K562 (cell line): ENCODE measurements around the gene RBM18. TPM values are rescaled to one million over a fixed set of nuclear protein-coding genes. Genes with fewer than 3 reads are reported as not detected.
A peak's percentile ranks its signal among the peaks of the same experiment; 100 is the strongest.

Experiments used
- EGR1 ChIP-seq: fragments of 450-650 bp; conservative IDR thresholded peaks from 2 replicates; pipeline ENCODE4 v1.6.1; 2017; ENCODE audit warnings: mild to moderate bottlenecking
- ETV5 ChIP-seq: sonication (generic); formaldehyde crosslinking; IDR thresholded peaks from 2 replicates; pipeline ENCODE4 v1.4.0; 2020; ENCODE audit warnings: low read depth, mild to moderate bottlenecking, missing genetic modification reagents
- JUN ChIP-seq, 2 experiments: sonication (generic) in 1 of 2; formaldehyde crosslinking in 1 of 2; IDR thresholded peaks; 2 replicates each; pipeline versions ENCODE4 v1.6.1 to v1.8.0; 2012 to 2022; ENCODE audit warnings: borderline replicate concordance in 2 of 2, mild to moderate bottlenecking in 2 of 2, improper control_type of control experiment in 1 of 2, low read depth in 1 of 2, low read length in 1 of 2, missing genetic modification reagents in 1 of 2
- NCOA6 ChIP-seq: fragments of 450-650 bp; IDR thresholded peaks from 2 replicates; pipeline ENCODE4 v1.6.1; 2017; ENCODE audit warnings: mild to moderate bottlenecking
- NFIX ChIP-seq: fragments of 250-450 bp; sonication (Bioruptor Pico); IDR thresholded peaks from 2 replicates; pipeline ENCODE4 v1.4.0; 2020; ENCODE audit warnings: low read depth, mild to moderate bottlenecking, moderate library complexity
- POLR3A ChIP-seq: IDR thresholded peaks from 2 replicates; pipeline ENCODE4 v1.6.1; 2011; ENCODE audit warnings: borderline replicate concordance, mild to moderate bottlenecking, moderate library complexity; ENCODE audit not compliant: insufficient read length, insufficient read depth; ENCODE audit errors: extremely low read depth
- RERE ChIP-seq: sonication (generic); formaldehyde crosslinking; IDR thresholded peaks from 2 replicates; pipeline ENCODE4 v1.8.0; 2023; ENCODE audit warnings: missing genetic modification reagents, mild to moderate bottlenecking, borderline replicate concordance
- SIX5 ChIP-seq, 2 experiments: IDR thresholded peaks; 2 replicates each; pipeline ENCODE4 v1.6.1; 2011; ENCODE audit warnings: low read length in 2 of 2, borderline replicate concordance in 1 of 2, low read depth in 1 of 2, mild to moderate bottlenecking in 1 of 2, moderate library complexity in 1 of 2; ENCODE audit not compliant: insufficient read depth in 1 of 2
- UBTF ChIP-seq, 2 experiments: IDR thresholded peaks; 2 replicates each; pipeline ENCODE4 v1.6.1; 2012; ENCODE audit warnings: improper control_type of control experiment in 2 of 2, low read depth in 2 of 2, low read length in 2 of 2, borderline replicate concordance in 1 of 2
- ZNF24 ChIP-seq: fragments of 450-650 bp; IDR thresholded peaks from 2 replicates; pipeline ENCODE4 v1.6.1; 2016
- ZNF253 ChIP-seq: fragments of 250-450 bp; sonication (Bioruptor Pico); conservative IDR thresholded peaks from 2 replicates; pipeline ENCODE4 v1.6.1; 2021; ENCODE audit warnings: mild to moderate bottlenecking
- ZNF263 ChIP-seq: sonication (generic); formaldehyde crosslinking; IDR thresholded peaks from 2 replicates; pipeline ENCODE4 v1.8.0; 2022; ENCODE audit warnings: mild to moderate bottlenecking, missing genetic modification reagents, borderline replicate concordance
- polyA plus RNA-seq, 8 experiments: library from polyadenylated mRNA; depleted of rRNA in 4 of 8; stranded (reverse) in 5 of 8; unstranded in 3 of 8; fragments of >200 nt; fragmentation: Nextera tagmentation in 2 of 8; fragmentation: Illumina TruSeq in 1 of 8; extraction: Ambion mirVana in 2 of 8; extraction: Trizol in 1 of 8; gene quantifications; 2 replicates each; pipeline versions ENCODE4 v1.2.1 to v1.2.3, GENCODE V29; 2011 to 2014; ENCODE audit warnings: inconsistent platforms in 1 of 8, missing spikeins in 1 of 8
- total RNA-seq, 7 experiments: library from RNA; depleted of rRNA in 6 of 7; stranded (reverse); fragments of >200 nt in 6 of 7; fragmentation: Illumina TruSeq in 2 of 7; extraction: Trizol in 2 of 7; gene quantifications; 2 replicates each; pipeline versions ENCODE4 v1.2.1 to v1.2.3, GENCODE V29; 2011 to 2021; ENCODE audit warnings: low replicate concordance in 1 of 7
- TF ChIP-seq, protein P1 (sequence below): fragments of 250-450 bp; sonication (Bioruptor Pico); IDR thresholded peaks from 2 replicates; pipeline ENCODE4 v1.6.1; 2021; ENCODE audit warnings: mild to moderate bottlenecking
- TF ChIP-seq, protein P2 (sequence below), 2 experiments: fragments of 450-650 bp in 1 of 2; sonication (generic) in 1 of 2; formaldehyde crosslinking in 1 of 2; IDR thresholded peaks in 1 of 2; conservative IDR thresholded peaks in 1 of 2; 2 replicates each; pipeline versions ENCODE4 v1.6.1 to v1.8.1; 2016 to 2023; ENCODE audit warnings: mild to moderate bottlenecking in 2 of 2, moderate library complexity in 2 of 2, inconsistent platforms in 1 of 2, missing genetic modification reagents in 1 of 2

RBM18 gene
- total and polyA plus RNA-seq, 9 of the 15 experiments (the other 6 are each of a cell fraction or from before 2014, with no cell fraction given) = 7.9 to 86.3 (median 34.0) TPM

DNA sequence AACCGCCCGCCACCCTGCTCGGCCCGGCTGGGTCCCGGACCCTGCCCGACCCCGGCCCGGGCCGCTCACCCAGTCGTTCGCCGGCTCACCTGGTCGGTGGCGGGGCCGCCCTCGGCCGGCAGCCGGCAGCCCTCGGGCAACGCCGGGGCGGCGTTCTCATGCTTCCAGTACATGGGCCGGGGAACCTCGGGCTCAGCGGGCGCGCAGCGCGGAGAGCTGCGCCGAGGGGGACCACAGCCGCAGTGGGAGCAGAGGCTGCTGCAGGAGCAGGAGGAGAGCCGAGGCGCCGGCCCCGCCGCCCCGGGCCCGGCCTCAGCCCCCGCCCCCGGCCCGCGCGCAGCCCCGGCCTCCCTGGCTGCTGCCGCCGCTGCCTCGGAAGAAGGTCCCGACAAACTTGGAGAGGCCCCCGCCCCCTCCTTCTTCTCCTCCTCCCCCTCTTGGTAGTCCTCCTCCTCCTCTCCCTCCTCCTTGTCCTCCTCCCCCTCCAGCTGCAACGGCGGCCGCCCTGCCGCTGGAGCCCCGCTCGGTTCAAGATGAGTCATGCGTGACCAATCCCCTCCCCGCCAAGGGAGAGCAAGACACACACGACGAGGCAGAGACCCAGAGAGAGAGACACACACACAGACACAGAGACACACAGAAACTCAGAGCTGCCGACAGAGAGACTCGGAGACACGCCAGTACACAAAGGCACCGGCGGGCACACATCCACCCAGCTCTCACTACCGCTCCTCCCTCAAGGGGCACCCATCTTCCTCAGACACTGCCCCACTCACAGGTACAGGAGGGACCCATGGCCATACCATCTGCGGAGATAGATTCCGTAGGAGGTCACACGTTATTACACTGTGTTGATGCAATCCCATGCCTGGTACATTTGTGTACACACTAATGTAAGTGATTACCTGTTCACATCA, 35.8 kb downstream of the RBM18 start, which contains the start of gene LHX6 (continued):
- TF ChIP-seq UBTF (IDR thresholded peaks at IDR 0.05; ENCODE audit: borderline replicate concordance in 1 of 2, low read depth in 2 of 2, low read length in 2 of 2) = 0 out of 4 replicates have a peak, but pooled peaks of 1 of the 2 experiments have one; percentile 37
- 0 out of 2 replicates have a peak, but pooled peaks have one; percentile 37 for TF ChIP-seq NCOA6
- peak; percentile 98 for TF ChIP-seq ZNF263 (CRISPR knock-in tag)
- TF ChIP-seq NFIX (CRISPR knock-in tag) = no peak
- no peak for TF ChIP-seq SIX5 (IDR thresholded peaks at IDR 0.05; ENCODE audit: borderline replicate concordance in 1 of 2, insufficient read depth in 1 of 2, low read depth in 1 of 2, low read length in 2 of 2)
- TF ChIP-seq, protein P1, sequence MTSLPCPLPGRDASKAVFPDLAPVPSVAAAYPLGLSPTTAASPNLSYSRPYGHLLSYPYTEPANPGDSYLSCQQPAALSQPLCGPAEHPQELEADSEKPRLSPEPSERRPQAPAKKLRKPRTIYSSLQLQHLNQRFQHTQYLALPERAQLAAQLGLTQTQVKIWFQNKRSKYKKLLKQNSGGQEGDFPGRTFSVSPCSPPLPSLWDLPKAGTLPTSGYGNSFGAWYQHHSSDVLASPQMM (CRISPR knock-in tag) = no peak
- TF ChIP-seq, protein P2, sequence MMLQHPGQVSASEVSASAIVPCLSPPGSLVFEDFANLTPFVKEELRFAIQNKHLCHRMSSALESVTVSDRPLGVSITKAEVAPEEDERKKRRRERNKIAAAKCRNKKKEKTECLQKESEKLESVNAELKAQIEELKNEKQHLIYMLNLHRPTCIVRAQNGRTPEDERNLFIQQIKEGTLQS (IDR thresholded peaks at IDR 0.05) = peak; percentile 80
- TF ChIP-seq, protein P2 (CRISPR knock-in tag; conservative IDR thresholded peaks at IDR 0.05) = no peak
- no peak for TF ChIP-seq POLR3A
- TF ChIP-seq JUN (IDR thresholded peaks at IDR 0.05; ENCODE audit: borderline replicate concordance, low read depth, low read length) = peak; percentile 84
- no peak for TF ChIP-seq JUN (CRISPR knock-in tag; IDR thresholded peaks at IDR 0.05; ENCODE audit: borderline replicate concordance)
- TF ChIP-seq ZNF24 = no peak
- no peak for TF ChIP-seq ETV5 (CRISPR knock-in tag)
- TF ChIP-seq ZNF253 (CRISPR knock-in tag) = no peak
- peak; percentile 85 for TF ChIP-seq EGR1
- TF ChIP-seq RERE (CRISPR knock-in tag) = no peak
